IPS DF 19.7 (cell line): ENCODE data around the gene RPL14.
"Not testable (repeated sequence)": the region's sequence is repeated elsewhere in the genome, so short reads cannot be mapped to it uniquely, and the experiment has no call there.

Experiments used
- DNase-seq: peaks from one replicate; pipeline ENCODE4 v3.0.0-alpha.2; 2013; ENCODE audit warnings: low read depth, low spot score

RPL14 gene

DNA sequence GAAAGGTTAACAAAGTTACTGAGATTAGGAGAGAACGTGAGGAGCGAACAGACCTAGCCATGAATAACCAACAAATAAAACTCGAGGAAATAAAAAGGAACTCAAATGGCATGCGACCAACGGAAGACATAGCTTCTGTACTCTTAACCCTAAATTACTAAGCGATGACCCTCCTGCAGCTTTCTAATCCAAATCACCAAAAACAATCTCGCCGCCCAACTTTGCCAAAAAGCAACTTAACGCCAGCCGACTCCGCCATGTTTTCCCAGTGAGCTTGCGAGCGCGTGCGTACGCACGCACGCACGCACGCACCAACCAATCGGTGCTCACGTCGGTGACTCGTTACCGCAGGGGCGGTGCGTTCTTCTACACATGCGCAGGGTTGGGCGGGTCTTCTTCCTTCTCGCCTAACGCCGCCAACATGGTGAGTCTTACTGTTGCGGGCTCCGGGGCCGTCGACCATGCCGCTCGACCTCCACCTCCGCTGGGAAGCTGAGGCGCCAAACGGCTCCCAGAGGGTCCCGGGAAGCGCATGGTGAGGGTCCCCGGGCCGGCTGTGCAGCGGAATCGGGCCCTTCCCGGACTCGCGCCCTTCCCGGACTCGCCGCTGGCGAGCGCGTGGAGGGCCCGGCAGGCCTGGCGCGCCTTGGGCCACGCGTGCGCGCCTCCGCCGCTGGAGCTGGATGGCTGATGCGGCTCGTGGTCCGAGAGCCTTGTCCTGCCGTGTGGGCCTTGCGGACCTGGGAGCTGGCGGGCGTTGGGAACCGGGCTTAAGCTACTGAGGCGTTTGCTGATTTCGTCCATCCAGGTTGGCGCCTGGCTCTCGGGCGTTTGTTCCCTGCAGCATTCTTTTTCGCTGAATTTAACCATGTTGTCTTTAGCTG lies at the start of gene RPL14:
TSS of gene RPL14 (plus strand) at position 400 of the 884 bp plus-strand sequence. CDS start at position 533, 133 bp downstream.
- DNase-seq, result peak; percentile 82

DNA sequence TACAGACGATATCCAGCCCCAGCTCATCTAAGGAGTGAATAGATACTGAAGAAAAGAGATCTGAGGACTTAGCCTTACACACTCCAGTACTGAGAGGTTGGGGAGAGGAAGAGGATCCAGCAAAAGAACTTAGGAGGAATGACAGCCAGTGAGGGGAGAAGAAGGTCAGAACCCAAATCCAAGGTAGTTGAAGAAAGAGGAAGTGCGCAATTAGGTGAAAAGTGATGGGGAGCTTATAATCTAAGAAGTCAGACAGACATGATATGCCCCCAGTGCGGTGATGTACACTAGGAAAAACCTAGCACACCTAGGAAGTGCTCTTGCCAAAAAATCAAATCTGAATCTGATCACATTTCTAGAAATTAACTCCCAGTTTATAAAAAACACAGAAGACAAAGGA lies 49.5 kb upstream of the RPL14 start:
- no peak for DNase-seq

DNA sequence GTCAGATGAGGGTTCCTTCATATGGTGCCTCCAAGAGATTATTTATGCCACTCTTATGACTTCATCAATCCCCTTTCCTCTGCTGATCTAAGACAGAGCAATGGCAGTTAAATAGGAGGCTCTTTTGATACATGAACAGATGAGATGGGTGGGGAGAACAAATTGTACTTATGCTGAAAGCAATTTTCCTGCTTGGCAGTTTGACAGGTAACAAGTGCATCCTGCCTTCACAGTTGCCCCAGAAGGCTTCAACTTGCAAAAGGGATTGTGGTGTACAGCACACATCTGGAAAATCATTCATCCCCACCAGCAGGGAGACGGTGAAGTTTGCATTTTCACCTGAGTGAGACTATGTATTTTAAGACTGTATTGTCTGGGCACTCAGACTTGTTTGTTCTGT lies 42.9 kb upstream of the RPL14 start:
- DNase-seq, result no peak

DNA sequence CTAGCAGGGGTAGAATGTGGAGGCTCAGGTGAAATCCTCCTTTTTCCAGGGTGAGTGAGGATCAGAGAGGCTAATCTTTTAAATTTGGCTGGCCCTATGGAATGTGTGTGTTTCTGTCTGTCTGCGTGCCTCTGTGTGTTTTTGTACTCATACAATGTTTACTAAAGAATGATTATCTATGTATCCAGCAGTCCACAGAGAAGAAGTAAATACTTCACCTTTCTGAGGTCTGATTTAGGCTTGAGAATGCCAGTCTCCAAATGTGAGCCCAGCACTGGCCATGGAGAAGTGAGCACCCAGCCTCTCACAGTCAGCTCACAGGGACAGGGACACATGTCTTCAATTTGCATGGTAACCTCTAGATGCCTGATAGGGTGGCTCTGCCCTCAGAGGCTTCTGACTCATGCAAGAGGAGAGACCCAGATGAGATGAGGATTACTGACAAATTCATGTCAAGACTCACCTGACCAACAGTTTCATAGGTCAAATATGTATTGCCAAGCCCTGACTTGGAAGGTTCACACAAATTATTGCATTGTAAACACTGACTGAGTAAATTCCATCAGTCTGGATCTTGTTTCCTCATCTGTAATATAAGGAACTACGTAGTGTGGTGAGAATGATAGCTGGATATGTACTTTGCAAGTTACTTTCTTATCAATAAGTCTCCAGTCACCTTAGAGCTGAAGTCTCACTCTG lies 39.1 kb upstream of the RPL14 start:
- DNase-seq, result no peak

DNA sequence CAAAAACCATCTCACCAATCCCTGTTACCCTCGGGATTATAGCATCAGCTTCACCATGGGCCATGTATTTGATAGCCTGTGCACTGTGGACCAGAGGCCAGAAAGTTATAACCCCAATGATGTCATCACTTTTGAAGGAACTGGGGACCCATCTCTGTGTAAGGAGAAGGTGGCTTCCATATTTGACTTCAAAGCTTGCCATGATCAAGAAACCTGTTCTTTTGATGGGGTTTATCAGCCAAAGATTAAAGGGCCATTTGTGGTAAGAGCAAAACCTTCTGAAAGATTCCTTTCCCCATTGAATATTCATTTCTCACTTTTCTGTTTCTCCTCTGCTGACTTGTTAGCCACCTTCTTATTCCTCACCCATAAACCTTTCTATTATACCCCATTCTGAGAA lies 34.3 kb upstream of the RPL14 start:
- no peak for DNase-seq

DNA sequence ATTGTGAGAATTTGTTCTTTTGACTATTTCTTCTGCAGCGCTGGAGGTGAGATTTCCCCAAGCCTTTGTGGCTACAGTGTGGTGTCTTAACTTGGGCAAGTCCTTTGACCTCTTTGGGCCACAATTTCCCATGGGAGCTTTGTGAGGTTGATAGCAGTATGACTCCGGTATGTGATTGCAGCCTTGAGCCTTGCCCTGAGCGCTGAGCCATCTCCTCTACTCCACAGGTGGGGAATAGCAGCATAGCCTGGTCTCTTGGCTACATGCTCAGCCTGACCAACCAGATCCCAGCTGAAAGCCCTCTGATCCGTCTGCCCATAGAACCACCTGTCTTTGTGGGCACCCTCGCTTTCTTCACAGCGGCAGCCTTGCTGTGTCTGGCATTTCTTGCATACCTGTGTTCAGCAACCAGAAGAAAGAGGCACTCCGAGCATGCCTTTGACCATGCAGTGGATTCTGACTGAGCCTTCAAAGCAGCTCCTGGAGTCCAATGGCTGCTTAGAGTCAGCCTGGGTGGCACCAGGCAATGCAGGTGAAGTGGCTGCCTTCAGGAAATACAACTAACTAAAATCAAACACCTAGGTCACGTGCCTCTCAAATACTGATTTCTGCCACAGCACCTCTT lies 30.0 kb upstream of the RPL14 start:
- no peak for DNase-seq

DNA sequence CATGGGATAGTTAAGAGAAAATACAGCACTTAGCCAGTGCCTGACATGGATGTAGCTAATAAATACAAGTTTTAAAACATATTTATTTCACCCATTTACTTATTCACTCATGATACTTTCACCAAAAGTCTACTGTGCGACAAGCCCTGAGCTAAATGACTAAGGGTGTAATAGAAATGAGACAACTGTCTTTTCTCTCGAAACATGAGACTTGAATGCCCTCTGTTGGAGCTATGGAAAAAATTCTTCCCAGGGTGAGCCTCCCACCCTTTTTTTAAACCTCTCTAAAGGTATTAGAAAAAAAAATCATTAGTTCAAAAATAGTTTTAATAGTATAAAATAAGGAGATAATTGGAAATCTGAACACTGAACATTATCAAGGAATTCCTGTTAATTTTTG lies 24.3 kb upstream of the RPL14 start:
- DNase-seq, result no peak

DNA sequence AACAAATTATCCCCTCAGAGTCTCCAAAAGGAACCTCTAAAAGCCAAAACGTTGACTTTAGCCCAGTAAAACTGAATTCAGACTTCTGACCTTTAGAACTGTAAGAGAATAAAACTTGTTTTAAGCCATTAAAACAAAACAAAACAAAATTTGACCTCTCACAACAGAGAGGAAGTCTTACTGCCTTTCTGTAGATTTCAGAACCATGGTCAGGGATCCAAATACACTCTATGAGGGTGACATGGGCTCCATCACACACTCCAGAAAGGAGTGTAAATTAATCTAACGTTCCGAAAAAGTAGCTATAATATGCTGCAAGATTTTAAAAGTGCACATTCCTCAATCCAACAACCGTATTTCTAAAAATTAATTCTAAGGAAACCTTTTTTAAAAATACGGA lies 19.2 kb upstream of the RPL14 start:
- no peak for DNase-seq

DNA sequence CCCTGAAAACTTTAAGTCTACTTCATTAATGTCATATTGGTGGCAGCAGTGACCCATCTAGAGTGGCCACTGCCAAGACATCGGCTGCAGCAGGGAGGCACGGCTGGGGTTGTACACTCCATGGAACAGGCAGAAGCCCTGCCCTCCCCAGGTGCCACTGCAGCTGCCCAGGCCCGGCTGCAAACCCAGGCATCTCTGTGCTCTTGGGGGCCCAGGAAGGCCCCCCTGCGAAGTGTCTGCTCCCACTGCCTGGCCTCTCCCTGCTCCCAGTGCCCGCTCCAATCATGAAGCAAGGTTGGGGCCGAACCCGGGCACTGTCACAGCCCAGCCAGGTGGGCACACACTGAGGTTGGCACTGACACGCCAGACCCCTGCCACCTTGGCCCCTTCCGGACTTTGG lies 12.1 kb upstream of the RPL14 start:
- DNase-seq, result no peak

DNA sequence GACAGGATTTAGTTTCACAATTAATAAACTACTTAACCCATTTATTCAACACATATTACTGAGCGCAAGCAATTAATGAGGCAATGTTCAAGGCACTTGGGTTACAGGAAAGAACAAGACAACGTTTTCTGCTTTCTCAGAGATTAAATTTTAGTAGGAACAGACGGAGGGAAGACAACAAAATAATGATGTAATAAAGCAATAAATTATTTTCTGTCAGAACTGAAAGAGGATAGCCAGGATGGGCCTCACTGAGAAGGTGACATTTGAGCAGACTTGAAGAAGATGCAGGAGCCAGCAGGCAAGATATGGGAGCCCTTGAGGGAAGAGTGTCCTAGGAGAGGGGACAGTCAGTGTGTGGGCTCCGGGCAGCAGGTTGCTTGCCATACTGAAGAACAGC lies 11.3 kb upstream of the RPL14 start:
- no peak for DNase-seq

DNA sequence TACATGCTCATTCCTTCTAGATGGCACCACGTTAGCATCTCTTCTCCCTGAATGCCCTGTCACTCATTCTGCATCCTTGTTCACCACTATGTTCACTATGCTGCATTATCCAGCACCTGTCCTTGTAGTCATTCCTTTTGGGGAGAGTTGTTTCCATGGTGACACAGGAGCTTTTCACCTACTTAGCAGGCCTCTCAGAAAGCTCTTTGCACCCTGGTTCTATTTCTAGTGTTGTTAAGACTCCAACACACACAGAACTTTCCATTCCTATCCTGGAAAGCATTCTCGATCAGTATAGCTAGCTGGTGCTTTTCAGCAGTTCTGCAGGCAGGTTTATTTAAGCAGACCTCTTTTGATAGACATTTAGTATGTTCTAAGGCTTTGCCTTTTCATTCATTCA lies 6.7 kb upstream of the RPL14 start:
- DNase-seq, result no peak

DNA sequence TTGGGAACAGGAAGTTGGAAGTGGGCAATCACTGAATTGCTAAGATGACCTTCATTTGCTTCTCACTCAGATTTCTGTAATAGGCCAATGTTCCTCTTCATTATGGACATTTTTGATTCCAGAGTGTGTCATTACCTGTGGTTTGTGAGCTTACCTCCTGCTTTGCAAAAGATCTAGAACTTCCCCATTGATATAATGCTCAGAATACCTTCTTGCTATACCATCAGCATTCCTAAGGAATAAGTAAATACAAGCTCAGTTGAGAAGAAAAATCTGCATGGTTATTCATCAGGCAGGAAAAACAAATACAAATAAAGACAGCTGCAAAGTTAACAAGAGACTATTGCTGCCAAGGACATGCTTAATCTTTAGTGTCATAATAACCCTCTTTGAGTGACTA lies 5.6 kb upstream of the RPL14 start:
- DNase-seq, result no peak

DNA sequence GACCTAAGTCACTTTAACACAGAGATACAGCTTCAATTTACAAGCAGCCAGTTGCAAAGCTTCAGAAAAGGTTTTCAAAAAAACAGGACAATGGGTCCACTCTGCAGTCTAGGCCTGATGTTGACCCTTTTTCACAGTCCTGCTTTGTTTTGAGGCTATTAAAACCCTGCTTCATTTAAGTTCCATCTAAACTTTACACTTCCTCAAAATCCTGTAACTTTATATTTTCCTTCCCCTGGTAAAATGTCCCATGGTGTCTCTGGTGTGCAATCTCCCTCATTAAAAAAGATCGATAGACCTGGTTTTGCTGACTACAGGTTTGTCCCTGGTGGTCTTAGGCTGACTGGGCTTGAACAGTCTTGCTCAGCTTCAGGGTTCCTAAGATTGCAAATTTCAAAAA lies 5.1 kb upstream of the RPL14 start:
- no peak for DNase-seq

DNA sequence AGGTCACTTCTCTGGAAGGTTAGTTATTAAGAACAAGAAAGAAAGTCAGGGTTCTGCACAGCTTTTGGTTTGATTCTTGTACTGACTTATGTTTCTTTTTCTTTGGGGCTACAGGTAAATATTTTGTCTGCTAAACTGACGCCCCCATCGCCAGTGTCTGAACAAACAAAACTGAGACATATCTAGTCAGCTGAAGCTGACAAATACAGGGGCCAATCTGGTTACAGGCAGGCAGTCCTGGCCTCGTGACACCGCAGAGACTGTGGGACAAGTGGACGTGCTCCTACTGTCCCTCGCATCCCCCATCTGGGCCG lies 4.6 kb upstream of the RPL14 start:
- DNase-seq, result no peak

DNA sequence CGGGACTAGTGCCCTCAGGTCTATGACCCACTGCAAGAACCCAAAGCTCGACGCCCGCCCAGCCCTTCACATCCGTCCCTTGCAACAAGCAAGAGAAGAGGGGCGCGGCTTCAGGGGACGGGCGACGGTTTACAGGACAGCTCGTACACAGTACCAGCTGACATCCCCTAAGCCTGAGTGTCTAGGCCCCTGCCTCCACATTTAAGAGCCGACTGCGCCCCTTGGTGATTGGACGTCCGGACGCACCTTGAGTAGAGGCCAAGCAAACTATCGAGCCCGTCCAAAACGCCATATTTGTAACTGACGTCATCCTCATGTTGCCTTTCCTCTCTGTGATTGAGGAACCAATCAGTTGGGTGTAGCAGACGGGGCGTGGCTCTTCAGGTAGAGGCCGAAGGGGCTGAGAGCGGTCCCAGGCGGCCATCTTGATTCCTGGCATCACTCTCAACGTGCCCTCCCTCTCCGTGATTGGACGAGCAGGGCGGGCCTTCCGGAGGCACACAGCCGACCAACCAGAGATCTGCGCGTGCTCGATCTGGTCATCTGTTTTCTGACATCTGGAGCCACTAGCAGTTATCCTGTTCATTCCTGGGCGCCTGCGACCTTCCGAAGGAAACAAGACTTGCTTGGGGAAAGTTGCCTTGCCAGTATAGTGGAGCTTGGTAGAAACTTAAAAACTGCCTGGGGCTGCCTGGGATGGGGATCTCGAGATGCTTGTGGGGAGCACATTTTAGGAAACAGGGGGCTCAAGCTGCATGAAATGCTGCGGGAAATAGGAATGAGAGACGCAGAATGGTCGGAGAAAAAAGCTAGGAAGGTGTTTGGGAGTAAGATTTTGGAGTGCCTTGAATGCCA lies 4.0 kb upstream of the RPL14 start:
- peak; percentile 97 for DNase-seq

DNA sequence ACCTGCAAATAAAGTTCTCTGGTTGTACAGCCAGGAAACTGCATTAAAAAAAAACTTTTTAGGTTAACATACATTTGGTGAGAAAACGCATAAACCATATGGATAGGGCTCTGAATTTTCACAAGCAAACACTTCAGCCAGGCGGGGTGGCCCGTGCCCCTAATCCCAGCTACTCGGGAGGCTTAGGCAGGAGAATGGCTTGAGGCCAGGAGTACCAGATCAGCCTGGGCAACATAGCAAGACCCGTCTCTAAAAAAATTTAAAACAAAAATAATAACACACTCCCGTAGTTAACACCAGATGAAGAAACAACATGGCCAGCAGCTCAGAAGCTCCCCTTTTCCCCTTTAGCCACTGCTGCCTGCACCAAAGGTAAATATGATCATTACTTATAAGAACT lies 3.2 kb upstream of the RPL14 start:
- no peak for DNase-seq

DNA sequence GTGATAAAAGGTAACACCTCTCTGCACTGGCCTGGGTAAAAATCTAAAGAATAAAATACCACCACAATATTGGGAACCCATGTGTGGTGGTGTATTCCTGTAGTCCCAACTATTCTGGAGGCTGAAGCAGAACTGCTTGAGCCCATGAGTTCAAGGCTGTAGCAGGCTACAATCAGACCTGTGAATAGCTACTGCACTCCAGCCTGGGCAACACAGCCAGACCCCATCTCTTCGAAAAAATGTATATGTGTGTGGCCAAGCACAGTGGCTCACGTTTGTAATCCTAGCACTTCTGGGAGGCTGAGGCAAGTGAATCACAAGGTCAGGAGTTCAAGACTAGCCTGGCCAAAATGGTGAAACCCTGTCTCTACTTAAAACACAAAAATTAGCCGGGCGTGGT lies 1.8 kb upstream of the RPL14 start:
- DNase-seq, result no peak

DNA sequence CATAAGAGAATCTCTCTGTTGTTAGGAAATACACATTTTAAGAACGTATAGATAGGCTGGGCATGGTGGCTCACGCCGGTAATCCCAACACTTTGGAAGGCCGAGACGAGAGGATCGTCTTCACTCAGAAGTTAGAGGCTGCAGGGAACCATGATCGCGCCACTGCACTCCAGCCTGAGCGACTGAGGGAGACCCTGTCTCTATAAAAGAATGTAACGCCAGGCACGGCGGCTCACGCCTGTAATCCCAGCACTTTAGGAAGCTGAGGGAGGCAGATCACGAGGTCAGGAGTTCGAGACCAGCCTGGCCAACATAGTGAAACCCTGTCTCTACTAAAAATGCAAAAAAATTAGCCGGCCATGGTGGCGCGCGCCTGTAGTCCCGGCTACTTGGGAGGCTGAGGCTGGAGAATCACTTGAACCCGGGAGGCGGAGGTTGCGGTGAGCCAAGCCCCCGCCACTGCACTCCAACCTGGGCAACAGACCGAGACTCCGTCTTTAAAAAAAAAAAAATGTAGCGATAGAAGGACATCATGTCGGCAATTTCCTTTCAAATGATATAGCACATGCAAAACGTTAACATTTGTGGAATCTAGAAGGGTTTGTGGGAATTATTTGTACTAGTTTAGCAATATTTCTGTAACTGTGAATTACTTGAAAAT lies 730 bp upstream of the RPL14 start:
- no peak for DNase-seq

DNA sequence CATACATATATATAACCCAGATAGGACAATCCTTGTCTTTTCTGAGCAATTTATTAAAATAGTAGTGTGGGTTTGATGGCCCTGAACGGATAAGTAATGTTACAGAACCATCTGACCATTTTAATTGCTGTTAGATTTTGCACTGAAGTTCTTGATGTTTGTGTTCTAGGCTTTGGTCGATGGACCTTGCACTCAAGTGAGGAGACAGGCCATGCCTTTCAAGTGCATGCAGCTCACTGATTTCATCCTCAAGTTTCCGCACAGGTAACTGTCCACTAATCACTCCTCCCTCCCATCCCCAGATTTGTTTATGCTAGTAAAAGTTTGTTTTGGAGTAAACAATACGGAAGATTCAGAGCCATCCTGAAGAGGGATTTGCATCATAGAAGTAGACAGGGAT lies 1.3 kb downstream of the RPL14 start:
- no peak for DNase-seq

DNA sequence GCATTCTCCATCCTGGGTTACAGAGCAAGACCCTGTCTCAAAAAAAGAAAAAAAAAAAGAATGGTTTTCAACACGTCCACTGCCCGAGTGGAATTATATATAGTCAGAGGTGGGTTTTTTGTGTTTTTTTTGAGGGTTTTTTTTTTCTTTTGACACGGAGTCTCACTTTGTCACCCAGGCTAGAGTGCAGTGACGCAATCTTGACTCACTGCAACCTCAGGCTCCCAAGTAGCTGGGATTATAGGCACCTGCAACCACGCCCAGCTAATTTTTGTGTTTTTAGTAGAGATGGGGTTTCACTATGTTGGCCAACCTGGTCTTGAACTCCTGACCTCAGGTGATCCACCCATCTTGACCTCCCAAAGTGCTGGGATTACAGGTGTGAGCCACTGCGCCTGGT lies 3.3 kb downstream of the RPL14 start:
- DNase-seq, result not testable (repeated sequence)

DNA sequence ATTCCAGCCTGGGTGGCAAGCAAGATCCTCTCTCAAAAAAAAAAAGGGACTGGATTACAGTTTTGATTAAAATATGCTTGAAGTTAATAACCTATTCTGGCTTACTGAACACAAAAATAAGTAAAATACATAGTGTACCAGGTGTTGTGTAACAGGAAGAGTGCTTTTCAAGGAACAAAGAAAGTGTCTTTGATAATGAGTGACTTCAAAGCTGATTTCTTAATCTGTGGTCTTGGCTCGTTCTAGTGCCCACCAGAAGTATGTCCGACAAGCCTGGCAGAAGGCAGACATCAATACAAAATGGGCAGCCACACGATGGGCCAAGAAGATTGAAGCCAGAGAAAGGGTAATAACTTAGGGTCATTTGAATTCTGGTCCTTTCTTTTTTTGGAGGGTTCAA lies 4.0 kb downstream of the RPL14 start:
- no peak for DNase-seq
